Measurements from ENCODE around the gene ICOSLG.

The ICOSLG gene

GRCh38 chr21:44263221-44263760 is 22.5 kb upstream of the ICOSLG start:
- no peak overlapping the region for H3K9ac ChIP-seq (ENCODE audit: low read depth in 1 of 2, low read length in 2 of 2)
- no peaks in the 10 kb centered on the region for H3K4me1 ChIP-seq (ENCODE audit: control insufficient read depth in 1 of 2, insufficient read depth in 2 of 2, low read length in 2 of 2)

DNA sequence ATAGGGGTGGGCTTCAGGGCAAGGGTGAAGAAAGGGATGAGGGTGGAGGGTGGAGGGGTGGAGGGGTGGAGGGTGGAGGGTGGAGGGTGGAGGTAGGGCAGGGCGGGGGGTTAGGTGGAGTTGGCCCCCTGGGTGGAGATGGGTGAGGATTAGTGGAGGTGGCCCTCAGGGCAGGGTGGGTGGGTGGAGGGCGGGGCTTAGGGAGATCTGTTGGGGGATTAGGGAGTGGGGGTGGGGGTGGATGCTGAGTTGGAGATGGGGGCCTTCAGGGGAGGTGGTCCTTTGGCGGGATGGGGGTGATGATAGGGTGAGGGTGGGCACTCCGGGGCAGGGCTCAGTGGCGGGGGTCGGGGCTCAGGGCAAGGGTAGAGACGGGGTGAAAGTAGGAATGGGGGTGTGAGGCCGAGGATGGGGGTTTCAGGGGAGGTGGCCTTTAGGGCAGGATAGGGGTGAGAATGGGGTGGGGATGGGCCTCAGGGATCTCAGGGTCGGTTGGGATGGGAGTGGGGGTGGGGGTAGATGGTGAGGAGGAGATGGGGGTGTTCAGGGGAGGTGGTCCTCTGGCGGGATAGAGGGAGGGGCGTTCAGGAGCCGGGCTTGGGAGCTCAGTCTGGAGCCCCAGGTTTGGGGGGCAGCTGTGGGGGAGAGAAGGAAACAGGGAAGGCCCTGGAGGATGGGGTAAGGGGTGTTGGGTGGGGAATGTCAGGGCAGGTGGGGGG is 21.8 kb upstream of the ICOSLG start:
- no peaks in the 10 kb centered on the region for H3K36me3 ChIP-seq (ENCODE audit: control insufficient read depth in 1 of 2, insufficient read depth in 2 of 2, low read length in 2 of 2)
- H3K27me3 ChIP-seq (ENCODE audit: control insufficient read depth in 1 of 2, insufficient read depth in 2 of 2, low read length in 2 of 2), result no peaks in the 10 kb centered on the region
- H3K27ac ChIP-seq (ENCODE audit: low read depth, low read length), result no peak overlapping the region
- H3K9me3 ChIP-seq (ENCODE audit: control insufficient read depth in 1 of 2, low read length in 2 of 2), result no peaks in the 10 kb centered on the region
- no peak overlapping the region for H3K4me3 ChIP-seq (ENCODE audit: low read depth in 1 of 2, low read length in 2 of 2)
- H3K9ac ChIP-seq (ENCODE audit: low read depth in 1 of 2, low read length in 2 of 2), result no peak overlapping the region
- H3K4me1 ChIP-seq (ENCODE audit: control insufficient read depth in 1 of 2, insufficient read depth in 2 of 2, low read length in 2 of 2), result no peaks in the 10 kb centered on the region

More at GRCh38 chr21:44263221-44263760, 22.5 kb upstream of the ICOSLG start:
- no peaks in the 10 kb centered on the region for H3K27me3 ChIP-seq (ENCODE audit: control insufficient read depth in 1 of 2, insufficient read depth in 2 of 2, low read length in 2 of 2)
- H3K27ac ChIP-seq (ENCODE audit: low read depth, low read length), result no peak overlapping the region
- no peaks in the 10 kb centered on the region for H3K36me3 ChIP-seq (ENCODE audit: control insufficient read depth in 1 of 2, insufficient read depth in 2 of 2, low read length in 2 of 2)
- no peaks in the 10 kb centered on the region for H3K9me3 ChIP-seq (ENCODE audit: control insufficient read depth in 1 of 2, low read length in 2 of 2)
- H3K4me3 ChIP-seq (ENCODE audit: low read depth in 1 of 2, low read length in 2 of 2), result no peak overlapping the region

DNA sequence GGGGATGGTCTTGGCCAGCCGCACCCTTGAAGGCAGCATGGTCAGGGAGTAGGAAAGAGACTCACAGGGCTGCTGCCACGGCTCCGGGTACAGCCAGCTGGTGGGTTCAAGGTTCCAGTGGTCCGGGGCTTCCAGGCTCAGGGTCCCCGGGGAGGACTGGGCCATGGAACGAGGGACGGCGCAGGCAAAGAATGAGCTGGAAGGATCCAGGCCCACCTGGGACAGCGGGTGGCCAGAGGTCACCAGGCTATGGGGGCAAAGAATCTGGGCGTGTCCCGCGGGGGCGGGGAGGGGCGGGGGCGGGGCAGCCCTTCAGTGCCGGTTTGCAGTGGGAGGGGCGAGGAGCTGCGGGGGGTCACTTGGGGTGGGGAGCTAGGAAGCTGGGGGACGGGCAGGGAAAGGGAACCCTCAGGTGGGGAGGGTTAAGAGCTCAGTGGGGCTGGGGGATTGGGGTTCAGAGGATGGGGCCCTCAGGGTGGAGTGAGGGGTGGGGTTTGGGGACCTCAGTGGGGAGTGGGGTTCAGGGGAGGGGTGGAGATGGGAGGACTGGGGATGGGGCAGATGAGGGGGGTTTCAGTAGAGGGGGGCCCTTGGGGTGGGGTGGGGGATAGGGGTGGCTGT is 21.0 kb upstream of the ICOSLG start, which contains the start of gene DNMT3L:
Gene DNMT3L, minus strand, starts transcription at position 223 of the 621 bp plus-strand sequence. CDS start 638 bp downstream, outside the sequence.
- no peaks in the 10 kb centered on the region for H3K36me3 ChIP-seq (ENCODE audit: control insufficient read depth in 1 of 2, insufficient read depth in 2 of 2, low read length in 2 of 2)
- H3K4me3 ChIP-seq (ENCODE audit: low read depth in 1 of 2, low read length in 2 of 2), result no peak within 1 kb of the TSS
- H3K9me3 ChIP-seq (ENCODE audit: control insufficient read depth in 1 of 2, low read length in 2 of 2), result no peaks in the 10 kb centered on the region
- H3K27ac ChIP-seq (ENCODE audit: low read depth, low read length), result no peak within 1 kb of the TSS
- no peak within 1 kb of the TSS for H3K9ac ChIP-seq (ENCODE audit: low read depth in 1 of 2, low read length in 2 of 2)
- H3K4me1 ChIP-seq (ENCODE audit: control insufficient read depth in 1 of 2, insufficient read depth in 2 of 2, low read length in 2 of 2), result no peaks in the 10 kb centered on the region
- no peaks in the 10 kb centered on the region for H3K27me3 ChIP-seq (ENCODE audit: control insufficient read depth in 1 of 2, insufficient read depth in 2 of 2, low read length in 2 of 2)

DNA sequence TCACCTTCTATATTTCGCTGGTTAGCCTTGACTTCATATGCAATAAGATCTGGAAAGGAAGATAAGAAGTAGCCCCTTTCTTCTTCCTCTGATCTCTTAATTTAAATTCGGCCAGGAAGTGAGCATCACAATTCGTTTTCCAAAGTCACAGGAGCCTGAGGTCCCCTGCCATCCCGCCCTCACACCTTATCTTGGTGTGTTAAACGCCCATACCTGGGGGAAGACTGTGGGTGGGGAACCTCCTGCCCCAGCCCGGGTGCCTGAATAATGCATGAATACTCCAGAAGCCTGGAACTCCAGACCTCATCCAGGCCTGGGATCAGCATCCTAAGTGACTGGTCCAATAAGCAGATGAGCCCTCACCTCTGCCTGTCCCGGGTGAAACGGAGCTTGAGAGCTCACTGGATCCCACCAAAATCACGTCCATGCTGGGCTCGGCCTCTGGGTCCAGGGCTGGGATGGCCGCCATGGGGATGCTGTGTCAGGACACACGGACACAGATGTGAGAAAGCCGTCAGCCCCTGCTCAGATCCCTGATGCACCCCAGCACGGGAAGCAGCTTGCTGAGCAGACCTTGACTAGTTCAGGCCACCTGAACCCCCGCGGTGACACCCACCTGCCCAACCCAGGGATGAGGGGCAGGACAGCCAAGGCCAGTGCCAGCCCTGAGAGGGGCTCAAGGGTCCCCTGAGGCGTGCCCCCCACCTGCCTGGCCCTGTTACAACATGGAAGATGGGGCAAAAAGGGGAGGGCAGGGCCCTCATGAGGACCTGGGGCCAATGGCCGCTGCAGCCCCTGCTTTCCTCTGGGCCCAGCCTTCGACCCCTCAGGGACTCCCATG is 20.3 kb upstream of the ICOSLG start:
- Histone ChIP-seq H3K4me1 (ENCODE audit: control insufficient read depth in 1 of 2, insufficient read depth in 2 of 2, low read length in 2 of 2) (no peaks in the 10 kb centered on the region), H3K36me3 (ENCODE audit: control insufficient read depth in 1 of 2, insufficient read depth in 2 of 2, low read length in 2 of 2) (no peaks in the 10 kb centered on the region), H3K4me3 (ENCODE audit: low read depth in 1 of 2, low read length in 2 of 2) (no peak overlapping the region), H3K9me3 (ENCODE audit: control insufficient read depth in 1 of 2, low read length in 2 of 2) (no peaks in the 10 kb centered on the region), H3K9ac (ENCODE audit: low read depth in 1 of 2, low read length in 2 of 2) (no peak overlapping the region), H3K27me3 (ENCODE audit: control insufficient read depth in 1 of 2, insufficient read depth in 2 of 2, low read length in 2 of 2) (no peaks in the 10 kb centered on the region), H3K27ac (ENCODE audit: low read depth, low read length) (no peak overlapping the region)

GRCh38 chr21:44260066-44260465 is 19.3 kb upstream of the ICOSLG start:
- no peak overlapping the region for H3K4me3 ChIP-seq (ENCODE audit: low read depth in 1 of 2, low read length in 2 of 2)
- H3K9me3 ChIP-seq (ENCODE audit: control insufficient read depth in 1 of 2, low read length in 2 of 2), result no peaks in the 10 kb centered on the region
- no peaks in the 10 kb centered on the region for H3K4me1 ChIP-seq (ENCODE audit: control insufficient read depth in 1 of 2, insufficient read depth in 2 of 2, low read length in 2 of 2)
- no peak overlapping the region for H3K27ac ChIP-seq (ENCODE audit: low read depth, low read length)
- H3K9ac ChIP-seq (ENCODE audit: low read depth in 1 of 2, low read length in 2 of 2), result no peak overlapping the region
- H3K27me3 ChIP-seq (ENCODE audit: control insufficient read depth in 1 of 2, insufficient read depth in 2 of 2, low read length in 2 of 2), result no peaks in the 10 kb centered on the region
- H3K36me3 ChIP-seq (ENCODE audit: control insufficient read depth in 1 of 2, insufficient read depth in 2 of 2, low read length in 2 of 2), result no peaks in the 10 kb centered on the region

DNA sequence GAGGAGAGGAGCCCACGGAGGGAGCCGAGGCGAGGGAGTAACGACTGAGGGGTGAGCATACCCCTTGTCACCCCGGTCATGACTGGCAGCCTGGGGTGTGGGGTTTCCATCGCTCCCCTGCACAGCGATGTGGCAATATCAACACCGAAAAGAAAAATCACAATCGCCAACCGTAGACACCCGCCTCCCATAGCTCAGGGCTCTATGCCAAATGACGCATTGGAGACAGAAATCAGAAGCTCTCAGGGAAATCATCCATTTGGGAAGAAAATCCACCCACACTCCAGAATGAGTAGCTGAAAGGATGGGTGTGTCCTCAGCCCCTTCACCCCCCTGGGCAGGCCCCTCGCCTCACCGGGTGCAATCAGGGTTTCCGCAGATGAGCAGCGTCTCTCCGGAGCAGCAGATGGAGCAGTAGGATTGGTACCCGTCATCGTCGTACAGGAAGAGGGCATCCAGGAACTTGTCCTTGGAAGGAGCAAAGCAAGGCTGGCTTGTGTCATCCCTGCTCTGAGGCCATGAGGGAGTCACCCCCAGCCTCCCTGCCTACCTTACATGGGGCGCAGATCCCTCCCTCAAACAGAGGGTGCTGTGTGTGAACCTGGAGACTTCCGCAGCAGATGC is 18.5 kb upstream of the ICOSLG start:
- no peaks in the 10 kb centered on the region for H3K9me3 ChIP-seq (ENCODE audit: control insufficient read depth in 1 of 2, low read length in 2 of 2)
- H3K36me3 ChIP-seq (ENCODE audit: control insufficient read depth in 1 of 2, insufficient read depth in 2 of 2, low read length in 2 of 2), result no peaks in the 10 kb centered on the region
- H3K4me3 ChIP-seq (ENCODE audit: low read depth in 1 of 2, low read length in 2 of 2), result no peak overlapping the region
- H3K9ac ChIP-seq (ENCODE audit: low read depth in 1 of 2, low read length in 2 of 2), result no peak overlapping the region
- H3K27ac ChIP-seq (ENCODE audit: low read depth, low read length), result no peak overlapping the region
- H3K27me3 ChIP-seq (ENCODE audit: control insufficient read depth in 1 of 2, insufficient read depth in 2 of 2, low read length in 2 of 2), result no peaks in the 10 kb centered on the region
- H3K4me1 ChIP-seq (ENCODE audit: control insufficient read depth in 1 of 2, insufficient read depth in 2 of 2, low read length in 2 of 2), result no peaks in the 10 kb centered on the region

- H3K9ac ChIP-seq (ENCODE audit: low read depth in 1 of 2, low read length in 2 of 2), result no peak overlapping the region
- no peaks in the 10 kb centered on the region for H3K27me3 ChIP-seq (ENCODE audit: control insufficient read depth in 1 of 2, insufficient read depth in 2 of 2, low read length in 2 of 2)
- H3K27ac ChIP-seq (ENCODE audit: low read depth, low read length), result no peak overlapping the region
- H3K4me1 ChIP-seq (ENCODE audit: control insufficient read depth in 1 of 2, insufficient read depth in 2 of 2, low read length in 2 of 2), result no peaks in the 10 kb centered on the region
- H3K9me3 ChIP-seq (ENCODE audit: control insufficient read depth in 1 of 2, low read length in 2 of 2), result no peaks in the 10 kb centered on the region
- no peaks in the 10 kb centered on the region for H3K36me3 ChIP-seq (ENCODE audit: control insufficient read depth in 1 of 2, insufficient read depth in 2 of 2, low read length in 2 of 2)
- no peak overlapping the region for H3K4me3 ChIP-seq (ENCODE audit: low read depth in 1 of 2, low read length in 2 of 2)
Observed at GRCh38 chr21:44258056-44258725, 17.4 kb upstream of the ICOSLG start.

- no peak overlapping the region for H3K27ac ChIP-seq (ENCODE audit: low read depth, low read length)
- H3K36me3 ChIP-seq (ENCODE audit: control insufficient read depth in 1 of 2, insufficient read depth in 2 of 2, low read length in 2 of 2), result no peaks in the 10 kb centered on the region
- H3K9me3 ChIP-seq (ENCODE audit: control insufficient read depth in 1 of 2, low read length in 2 of 2), result no peaks in the 10 kb centered on the region
- H3K4me3 ChIP-seq (ENCODE audit: low read depth in 1 of 2, low read length in 2 of 2), result no peak overlapping the region
- no peaks in the 10 kb centered on the region for H3K27me3 ChIP-seq (ENCODE audit: control insufficient read depth in 1 of 2, insufficient read depth in 2 of 2, low read length in 2 of 2)
- no peak overlapping the region for H3K9ac ChIP-seq (ENCODE audit: low read depth in 1 of 2, low read length in 2 of 2)
- no peaks in the 10 kb centered on the region for H3K4me1 ChIP-seq (ENCODE audit: control insufficient read depth in 1 of 2, insufficient read depth in 2 of 2, low read length in 2 of 2)
Observed at GRCh38 chr21:44255511-44255981, 14.8 kb upstream of the ICOSLG start.

DNA sequence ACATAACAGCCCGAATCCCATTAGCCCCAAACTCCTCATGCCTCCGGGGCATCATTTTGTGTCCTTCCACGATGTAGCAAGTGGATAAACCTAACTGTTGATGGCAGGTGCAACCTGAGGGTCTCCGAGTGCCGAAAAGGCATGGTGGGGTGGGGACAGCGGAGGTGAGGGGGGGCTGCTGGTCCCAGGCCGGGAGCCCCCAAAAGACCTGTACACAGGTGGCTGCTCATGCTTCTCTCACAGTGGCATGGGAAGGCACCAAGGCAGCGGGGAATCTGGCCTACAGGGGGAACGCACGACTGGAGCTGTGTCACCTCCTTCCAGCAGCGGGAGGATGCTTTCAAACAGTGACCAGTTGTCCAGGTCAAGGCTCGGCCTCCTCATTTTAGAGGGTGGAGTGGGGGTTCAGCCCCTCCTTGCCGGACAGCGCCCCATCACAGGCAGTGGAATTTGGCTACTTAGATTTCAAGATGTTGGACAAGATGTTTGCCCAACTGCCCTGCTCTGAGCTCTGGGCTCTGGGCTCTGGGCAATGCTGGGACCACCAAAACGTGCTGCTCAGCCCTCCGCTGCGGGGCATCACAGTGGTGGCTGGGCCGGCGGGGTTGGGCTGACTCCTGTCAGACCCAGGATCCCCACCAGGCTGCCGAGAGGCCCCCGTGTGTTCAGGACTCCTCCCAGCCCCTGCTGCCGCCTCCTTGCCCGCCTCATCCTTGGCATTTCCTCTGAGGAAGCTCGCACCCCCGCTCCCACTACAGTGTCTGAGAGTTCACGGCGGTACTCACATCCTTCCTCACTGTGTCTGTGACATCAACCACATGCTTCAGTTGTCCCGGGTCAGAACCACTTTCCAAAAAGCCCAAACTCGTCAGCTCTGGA is 13.3 kb upstream of the ICOSLG start:
- Histone ChIP-seq H3K9ac (ENCODE audit: low read depth in 1 of 2, low read length in 2 of 2) (no peak overlapping the region), H3K4me3 (ENCODE audit: low read depth in 1 of 2, low read length in 2 of 2) (no peak overlapping the region), H3K9me3 (ENCODE audit: control insufficient read depth in 1 of 2, low read length in 2 of 2) (no peaks in the 10 kb centered on the region), H3K36me3 (ENCODE audit: control insufficient read depth in 1 of 2, insufficient read depth in 2 of 2, low read length in 2 of 2) (no peaks in the 10 kb centered on the region), H3K4me1 (ENCODE audit: control insufficient read depth in 1 of 2, insufficient read depth in 2 of 2, low read length in 2 of 2) (no peaks in the 10 kb centered on the region), H3K27me3 (ENCODE audit: control insufficient read depth in 1 of 2, insufficient read depth in 2 of 2, low read length in 2 of 2) (no peaks in the 10 kb centered on the region), H3K27ac (ENCODE audit: low read depth, low read length) (no peak overlapping the region)
